Transverse colon (tissue), 4 donors: ENCODE data around the gene GLS. TPM values are rescaled to one million over a fixed set of nuclear protein-coding genes. Genes with fewer than 3 reads are reported as not detected.

Experiments used
- DNase-seq: peaks from one replicate; pipeline ENCODE4 v3.0.0-alpha.2; 2019
- H3K27ac ChIP-seq, 4 donors: fragments of 200-600 bp; sonication (generic); 2 replicates each; pipeline ENCODE4 v1.5.1; 2016 to 2018; ENCODE audit warnings: inconsistent platforms in 4 of 4
- H3K27me3 ChIP-seq: fragments of 200-600 bp; sonication (generic); 2 replicates; pipeline ENCODE4 v1.5.1; 2017; ENCODE audit warnings: inconsistent platforms
- H3K36me3 ChIP-seq, 4 donors: fragments of 200-600 bp; sonication (generic); 2 replicates each; pipeline ENCODE4 v1.5.1; 2017 to 2019; ENCODE audit warnings: inconsistent platforms in 4 of 4
- H3K4me1 ChIP-seq, 4 donors: fragments of 200-600 bp; sonication (generic); 2 replicates each; pipeline ENCODE4 v1.5.1; 2017 to 2020; ENCODE audit warnings: inconsistent platforms in 4 of 4
- H3K4me3 ChIP-seq, 4 donors: fragments of 200-600 bp; sonication (generic); 1 replicate in 1 of 4; 2 replicates in 3 of 4; pipeline versions ENCODE4 v1.5.1 to v1.6.1; 2017 to 2019; ENCODE audit warnings: inconsistent platforms in 4 of 4
- H3K9me3 ChIP-seq, 2 donors: fragments of 200-600 bp; sonication (generic); 2 replicates each; pipeline ENCODE4 v1.5.1; 2017 to 2019; ENCODE audit warnings: inconsistent platforms in 2 of 2
- CTCF ChIP-seq, 5 experiments: fragments of 200-600 bp in 3 of 5; fragments of 450-650 bp in 2 of 5; sonication (generic) in 3 of 5; IDR thresholded peaks; 1 replicate in 2 of 5; 2 replicates in 3 of 5; pipeline ENCODE4 v1.5.1; 2016 to 2017; ENCODE audit warnings: antibody characterized with exemption in 5 of 5, inconsistent platforms in 3 of 5, mild to moderate bottlenecking in 2 of 5, moderate library complexity in 1 of 5
- EP300 ChIP-seq: sonication (generic); formaldehyde crosslinking; IDR thresholded peaks from one replicate; pipeline ENCODE4 v1.6.1; 2017; ENCODE audit warnings: antibody characterized with exemption, low read depth
- POLR2A ChIP-seq: fragments of 450-650 bp; IDR thresholded peaks from one replicate; pipeline ENCODE4 v1.6.1; 2016; ENCODE audit warnings: antibody characterized with exemption, mild to moderate bottlenecking, moderate library complexity
- POLR2AphosphoS5 ChIP-seq, 3 donors: sonication (generic); formaldehyde crosslinking; IDR thresholded peaks; one replicate each; pipeline ENCODE4 v1.6.1; 2016; ENCODE audit warnings: antibody characterized with exemption in 3 of 3
- WGBS, 2 donors: methylation state at CpG; one replicate each; pipeline ENCODE4 v1.1.5; 2018; ENCODE audit warnings: low coverage in 1 of 2; 5-methylcytosine and 5-hydroxymethylcytosine counted together
- in situ Hi-C, 4 donors: fragments of 200-750 bp; cut with MboI; loops; one replicate each; pipeline versions ENCODE4 v1.15.0 to v1.15.1; 2017; ENCODE audit warnings: low sequenced_read_pairs in 3 of 4, low pct_ligation_motif_present in 1 of 4, low pct_unique_long_range_greater_than_20kb in 1 of 4
- intact Hi-C: fragments of 100-400 bp; cut with DNase I; formaldehyde crosslinking; loops from one replicate; pipeline ENCODE4 v1.15.1; 2023; ENCODE audit warnings: low total_unique reads
- total RNA-seq, 4 donors: library from RNA; depleted of rRNA; stranded (reverse); fragments of >200 nt; gene quantifications; one replicate each; pipeline ENCODE4 v1.1.0, GENCODE V29; 2016

Gene GLS
- total RNA-seq, 4 donors from 2014 or later: 58.0 to 141 (median 68.7) TPM

GRCh38 chr2:190913725-190914124 lies 33.1 kb downstream of the GLS start:
- no peak for TF ChIP-seq CTCF (IDR thresholded peaks at IDR 0.05)
- TF ChIP-seq POLR2AphosphoS5 (IDR thresholded peaks at IDR 0.05): no peak
- TF ChIP-seq EP300: no peak
- TF ChIP-seq POLR2A: no peak
- H3K27ac ChIP-seq: no peak overlapping the region
- no peak for DNase-seq
- no peaks in the 10 kb centered on the region for H3K27me3 ChIP-seq
- in situ Hi-C loops (no loop called here), intact Hi-C loops (no loop called here)
- no peaks in the 10 kb centered on the region for H3K9me3 ChIP-seq
- H3K36me3 ChIP-seq: peaks cover 0 to 9% (median 2%) of the 10 kb centered on the region in 4 donors
- H3K4me3 ChIP-seq: no peak overlapping the region
- H3K4me1 ChIP-seq: peaks cover 0 to 8% (median 1%) of the 10 kb centered on the region in 4 donors

- intact Hi-C loops (no loop called here), in situ Hi-C loops (no loop called here)
- H3K4me1 ChIP-seq: peaks cover 0 to 7% (median 0%) of the 10 kb centered on the region in 4 donors
- H3K4me3 ChIP-seq: no peak overlapping the region
- WGBS, 2 donors: 79 to 80% methylated on average over 3 of the region's 3 CpGs
- H3K27me3 ChIP-seq: no peaks in the 10 kb centered on the region
- DNase-seq: no peak
- TF ChIP-seq POLR2A (no peak), POLR2AphosphoS5 (IDR thresholded peaks at IDR 0.05) (no peak), CTCF (IDR thresholded peaks at IDR 0.05) (no peak), EP300 (no peak)
- H3K27ac ChIP-seq: no peak overlapping the region
- H3K36me3 ChIP-seq: peaks cover 0 to 13% (median 6%) of the 10 kb centered on the region in 4 donors
- no peaks in the 10 kb centered on the region for H3K9me3 ChIP-seq
Measured at GRCh38 chr2:190916829-190917228, 36.2 kb downstream of the GLS start.

- WGBS, 2 donors: 90 to 93% methylated on average over 3 of the region's 3 CpGs
- peaks cover 0 to 33% (median 12%) of the 10 kb centered on the region in 4 donors for H3K36me3 ChIP-seq
- no peak overlapping the region for H3K27ac ChIP-seq
- H3K9me3 ChIP-seq: no peaks in the 10 kb centered on the region
- no peak for DNase-seq
- H3K27me3 ChIP-seq: no peaks in the 10 kb centered on the region
- intact Hi-C loops: no loop called here
- no peak for TF ChIP-seq EP300
- no peak for TF ChIP-seq POLR2A
- no peak for TF ChIP-seq CTCF (IDR thresholded peaks at IDR 0.05)
- TF ChIP-seq POLR2AphosphoS5 (IDR thresholded peaks at IDR 0.05): no peak
- in situ Hi-C loops: no loop called here
- peaks cover 0 to 7% (median 0%) of the 10 kb centered on the region in 4 donors for H3K4me1 ChIP-seq
- no peak overlapping the region for H3K4me3 ChIP-seq
Measured at GRCh38 chr2:190920085-190920484, 39.5 kb downstream of the GLS start.

DNA sequence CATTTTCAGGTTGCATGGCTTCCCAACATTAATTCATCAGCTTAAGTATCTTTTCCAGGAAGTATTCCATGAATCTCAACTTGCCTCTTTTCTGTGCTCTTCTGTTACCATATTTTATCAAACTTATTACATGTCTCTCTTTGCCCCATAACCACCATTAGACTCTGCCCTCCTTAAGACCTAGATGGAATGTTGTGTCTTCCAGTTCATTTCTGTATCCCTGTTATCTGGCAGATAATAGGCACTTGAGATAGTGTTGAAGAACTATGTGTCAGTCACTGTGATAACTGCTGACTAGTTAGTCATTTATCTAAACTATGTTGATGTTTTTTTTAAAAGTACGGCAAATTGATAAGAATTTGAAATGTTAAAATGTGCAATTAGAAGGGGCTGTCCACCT lies 41.8 kb downstream of the GLS start:
- TF ChIP-seq EP300 (no peak), POLR2AphosphoS5 (IDR thresholded peaks at IDR 0.05) (no peak), POLR2A (no peak), CTCF (IDR thresholded peaks at IDR 0.05) (no peak)
- WGBS, 2 donors: 88 to 89% methylated on average over 1 of the region's 1 CpG
- intact Hi-C loops (no loop called here), in situ Hi-C loops (no loop called here)
- no peak overlapping the region for H3K4me3 ChIP-seq
- H3K4me1 ChIP-seq: peaks cover 0 to 7% (median 0%) of the 10 kb centered on the region in 4 donors
- peaks cover 0 to 34% (median 12%) of the 10 kb centered on the region in 4 donors for H3K36me3 ChIP-seq
- no peaks in the 10 kb centered on the region for H3K9me3 ChIP-seq
- DNase-seq: no peak
- no peaks in the 10 kb centered on the region for H3K27me3 ChIP-seq
- H3K27ac ChIP-seq: no peak overlapping the region
